Testis (tissue), 3 donors: ENCODE results near the gene S1PR4. TPM values are rescaled to one million over a fixed set of nuclear protein-coding genes. Genes with fewer than 3 reads are reported as not detected.
A peak's percentile ranks its signal among the peaks of the same experiment; 100 is the strongest.
"Not testable (repeated sequence)": the region's sequence is repeated elsewhere in the genome, so short reads cannot be mapped to it uniquely, and the experiment has no call there.

Experiments used
- DNase-seq: peaks from one replicate; pipeline ENCODE4 v3.0.0-alpha.2; 2019
- H3K27ac ChIP-seq, 2 donors: fragments of 200-600 bp; sonication (generic); one replicate each; pipeline ENCODE4 v1.5.1; 2019
- H3K27me3 ChIP-seq: fragments of 200-600 bp; sonication (generic); one replicate; pipeline ENCODE4 v1.5.1; 2019
- H3K36me3 ChIP-seq: fragments of 200-600 bp; sonication (generic); one replicate; pipeline ENCODE4 v1.5.1; 2017; ENCODE audit warnings: low read depth; ENCODE audit errors: missing control alignments
- H3K4me1 ChIP-seq: fragments of 200-600 bp; sonication (generic); one replicate; pipeline ENCODE4 v1.5.1; 2019
- H3K4me3 ChIP-seq, 2 donors: fragments of 200-600 bp; sonication (generic); one replicate each; pipeline ENCODE4 v1.5.1; 2017 to 2019
- H3K9me3 ChIP-seq: fragments of 200-600 bp; sonication (generic); one replicate; pipeline ENCODE4 v1.5.1; 2017
- CTCF ChIP-seq, 3 experiments: fragments of 450-650 bp in 2 of 3; fragments of 200-600 bp in 1 of 3; sonication (generic) in 1 of 3; IDR thresholded peaks; one replicate each; pipeline ENCODE4 v1.5.1; 2016 to 2019; ENCODE audit warnings: antibody characterized with exemption in 3 of 3, mild to moderate bottlenecking in 2 of 3, moderate library complexity in 1 of 3
- POLR2A ChIP-seq: fragments of 450-650 bp; IDR thresholded peaks from one replicate; pipeline ENCODE4 v1.6.1; 2017; ENCODE audit warnings: antibody characterized with exemption, mild to moderate bottlenecking, moderate library complexity
- WGBS, 2 donors: methylation state at CpG; one replicate each; pipeline ENCODE4 v1.1.5; 2018; 5-methylcytosine and 5-hydroxymethylcytosine counted together
- intact Hi-C: fragments of 100-400 bp; cut with DNase I; formaldehyde crosslinking; loops from one replicate; pipeline ENCODE4 v1.15.1; 2023; ENCODE audit warnings: low total_unique reads
- polyA plus RNA-seq: library from polyadenylated mRNA; stranded (reverse); fragments of 350-450 nt; fragmentation: Illumina TruSeq; extraction: RNeasy Lipid Tissue Mini Kit (QIAGEN cat#74804); gene quantifications from one replicate; pipeline ENCODE4 v1.2.3, GENCODE V29; 2014; ENCODE audit warnings: low read depth, low replicate concordance; ENCODE audit not compliant: insufficient read depth
- total RNA-seq, 2 donors: library from RNA; depleted of rRNA; stranded (reverse); fragments of >200 nt; gene quantifications; one replicate each; pipeline ENCODE4 v1.2.3, GENCODE V29; 2016

The S1PR4 gene
- total and polyA plus RNA-seq, 3 donors from 2014 or later: 0.39 to 0.81 (median 0.61) TPM

GRCh38 chr19:3210347-3211017, 31.9 kb downstream of the S1PR4 start:
- 55 to 60% methylated on average over 19 to 20 of the region's 20 CpGs for WGBS, 2 donors
- intact Hi-C loops: no loop called here
- H3K27ac ChIP-seq: no peak overlapping the region
- TF ChIP-seq CTCF (IDR thresholded peaks at IDR 0.05) (peak in 2 of 3 experiments; percentile 28 to 38), POLR2A (no peak)
- H3K9me3 ChIP-seq: no peaks in the 10 kb centered on the region
- H3K27me3 ChIP-seq: no peaks in the 10 kb centered on the region
- peak; percentile 43 for DNase-seq
- H3K36me3 ChIP-seq: no peaks in the 10 kb centered on the region
- H3K4me3 ChIP-seq: no peak overlapping the region
- H3K4me1 ChIP-seq: no peaks in the 10 kb centered on the region

- H3K4me3 ChIP-seq: no peak overlapping the region
- H3K9me3 ChIP-seq: no peaks in the 10 kb centered on the region
- no peak overlapping the region for H3K27ac ChIP-seq
- DNase-seq: no peak
- TF ChIP-seq POLR2A: no peak
- no peak for TF ChIP-seq CTCF (IDR thresholded peaks at IDR 0.05)
- no peaks in the 10 kb centered on the region for H3K4me1 ChIP-seq
- H3K27me3 ChIP-seq: no peaks in the 10 kb centered on the region
- whole genome bisulfite sequencing, 2 donors: 49 to 50% methylated on average over 7 to 12 of the region's 12 CpGs
- intact Hi-C loops: no loop called here
- H3K36me3 ChIP-seq: no peaks in the 10 kb centered on the region
These were observed 32.6 kb downstream of the S1PR4 start for GRCh38 chr19:3211191-3211590.

GRCh38 chr19:3213159-3213558, 34.6 kb downstream of the S1PR4 start:
- H3K9me3 ChIP-seq: no peaks in the 10 kb centered on the region
- intact Hi-C loops: no loop called here
- 91 to 94% methylated on average over 7 of the region's 7 CpGs for WGBS, 2 donors

GRCh38 chr19:3216874-3217273, 38.3 kb downstream of the S1PR4 start:
- WGBS, 2 donors: 85 to 96% methylated on average over 5 of the region's 5 CpGs
- Histone ChIP-seq H3K27me3 (no peaks in the 10 kb centered on the region), H3K9me3 (no peaks in the 10 kb centered on the region), H3K27ac (no peak overlapping the region), H3K36me3 (no peaks in the 10 kb centered on the region), H3K4me1 (no peaks in the 10 kb centered on the region), H3K4me3 (no peak overlapping the region)
- TF ChIP-seq CTCF (IDR thresholded peaks at IDR 0.05): no peak
- no peak for TF ChIP-seq POLR2A
- no peak for DNase-seq
- intact Hi-C loops: no loop called here

More at GRCh38 chr19:3213159-3213558, 34.6 kb downstream of the S1PR4 start:
- Histone ChIP-seq H3K27me3 (no peaks in the 10 kb centered on the region), H3K4me3 (no peak overlapping the region), H3K27ac (no peak overlapping the region), H3K36me3 (no peaks in the 10 kb centered on the region), H3K4me1 (no peaks in the 10 kb centered on the region)
- DNase-seq: no peak
- no peak for TF ChIP-seq POLR2A

GRCh38 chr19:3220576-3220975, 42.0 kb downstream of the S1PR4 start:
- TF ChIP-seq POLR2A: no peak
- TF ChIP-seq CTCF (IDR thresholded peaks at IDR 0.05): no peak
- H3K36me3 ChIP-seq: no peaks in the 10 kb centered on the region
- H3K9me3 ChIP-seq: no peaks in the 10 kb centered on the region
- 79 to 80% methylated on average over 11 to 12 of the region's 12 CpGs for WGBS, 2 donors
- no peaks in the 10 kb centered on the region for H3K4me1 ChIP-seq
- intact Hi-C loops: no loop called here
- DNase-seq: no peak
- H3K27me3 ChIP-seq: no peaks in the 10 kb centered on the region
- H3K4me3 ChIP-seq: no peak overlapping the region
- H3K27ac ChIP-seq: no peak overlapping the region

- H3K9me3 ChIP-seq, H3K27me3 ChIP-seq, H3K4me3 ChIP-seq, H3K4me1 ChIP-seq, DNase-seq, intact Hi-C loops, H3K36me3 ChIP-seq, H3K27ac ChIP-seq: not testable (repeated sequence)
- WGBS, 2 donors: 74 to 93% methylated on average over 5 of the region's 5 CpGs
These were observed 43.0 kb downstream of the S1PR4 start for GRCh38 chr19:3221576-3221975.
